CD4-positive, alpha-beta T cell (primary cell): Measurements from ENCODE around the gene NHSL2. TPM values are rescaled to one million over a fixed set of nuclear protein-coding genes. Genes with fewer than 3 reads are reported as not detected.

Source experiments
- ATAC-seq: fragments of 200-7000 bp; cut with Tn5 transposase; one replicate; pipeline ENCODE4 v1.10.0; 2022; ENCODE audit warnings: mild to moderate bottlenecking; ENCODE audit not compliant: poor library complexity
- CTCF ChIA-PET: fragments of 350-600 bp; sonication (Branson Sonifier 250); formaldehyde crosslinking; loops from one replicate; lab custom pipeline; 2021; ENCODE audit warnings: antibody characterized with exemption, inconsistent platforms; lab: Charles Lee
- POLR2A ChIA-PET: fragments of 350-600 bp; sonication (Branson Sonifier 250); formaldehyde crosslinking; loops from one replicate; lab custom pipeline; 2021; ENCODE audit warnings: antibody characterized with exemption, inconsistent platforms; lab: Charles Lee
- DNase-seq, 14 experiments: peaks; one replicate each; pipeline ENCODE4 v3.0.0-alpha.2; 2013 to 2020; ENCODE audit warnings: mixed read lengths in 2 of 14
- H3K27ac ChIP-seq, 2 donors: one replicate each; pipeline versions ENCODE4 v1.5.1 to v1.7.0; 2013; ENCODE audit warnings: low read length in 2 of 2, low read depth in 1 of 2, mild to moderate bottlenecking in 1 of 2
- H3K27me3 ChIP-seq, 2 experiments: 1 replicate in 1 of 2; 2 replicates in 1 of 2; pipeline versions ENCODE4 v1.6.1 to v1.7.0; 2013; ENCODE audit warnings: low read length in 2 of 2, control low read depth in 1 of 2, mild to moderate bottlenecking in 1 of 2, moderate library complexity in 1 of 2; ENCODE audit not compliant: insufficient read depth in 2 of 2, control insufficient read depth in 1 of 2
- H3K36me3 ChIP-seq: one replicate; pipeline ENCODE4 v1.6.1; 2013; ENCODE audit warnings: low read length, control low read depth; ENCODE audit not compliant: insufficient read depth
- H3K4me1 ChIP-seq: one replicate; pipeline ENCODE4 v1.6.1; 2013; ENCODE audit warnings: low read length, control low read depth; ENCODE audit not compliant: insufficient read depth
- H3K4me3 ChIP-seq: one replicate; pipeline ENCODE4 v1.5.1; 2013; ENCODE audit warnings: mild to moderate bottlenecking, low read length, moderate library complexity
- H3K9me3 ChIP-seq, 2 experiments: 1 replicate in 1 of 2; 2 replicates in 1 of 2; pipeline versions ENCODE4 v1.6.1 to v1.7.0; 2013; ENCODE audit warnings: low read length in 2 of 2, mild to moderate bottlenecking in 2 of 2, control low read depth in 1 of 2, moderate library complexity in 1 of 2; ENCODE audit not compliant: control insufficient read depth in 1 of 2, insufficient read depth in 1 of 2
- H3K27ac Mint-ChIP-seq: one replicate; pipeline ENCODE4 v1.8.0; 2020; ENCODE audit warnings: mixed read lengths
- H3K27me3 Mint-ChIP-seq: one replicate; pipeline ENCODE4 v1.8.0; 2021; ENCODE audit warnings: mixed read lengths
- H3K36me3 Mint-ChIP-seq: one replicate; pipeline ENCODE4 v1.8.0; 2021; ENCODE audit warnings: low read depth, mixed read lengths
- H3K4me1 Mint-ChIP-seq: one replicate; pipeline ENCODE4 v1.8.0; 2021; ENCODE audit warnings: low read depth, mixed read lengths
- H3K4me3 Mint-ChIP-seq: one replicate; pipeline ENCODE4 v1.8.0; 2020; ENCODE audit warnings: mild to moderate bottlenecking, mixed read lengths
- H3K9me3 Mint-ChIP-seq: one replicate; pipeline ENCODE4 v1.8.0; 2020; ENCODE audit warnings: mixed read lengths
- intact Hi-C, 2 experiments: fragments of 100-400 bp; cut with DNase I in 1 of 2; cut with micrococcal nuclease in 1 of 2; formaldehyde crosslinking; loops; one replicate each; pipeline versions ENCODE4 v1.15.1 to v1.9.0; 2023 to 2025; cut with DNase I, micrococcal nuclease
- total RNA-seq, 174 experiments: library from RNA in 2 of 174; stranded (reverse) in 2 of 174; gene quantifications; one replicate each; pipeline ENCODE4 v1.2.3 and lab custom pipeline; 2021 to 2026
- TF ChIP-seq, protein P1 (sequence below): fragments of 200-600 bp; IDR thresholded peaks from one replicate; pipeline ENCODE4 v1.8.0; 2022; ENCODE audit warnings: antibody characterized with exemption, mild to moderate bottlenecking

NHSL2 gene
- total RNA-seq, 2 experiments from 2014 or later, result 1.3 to 1.5 TPM

DNA sequence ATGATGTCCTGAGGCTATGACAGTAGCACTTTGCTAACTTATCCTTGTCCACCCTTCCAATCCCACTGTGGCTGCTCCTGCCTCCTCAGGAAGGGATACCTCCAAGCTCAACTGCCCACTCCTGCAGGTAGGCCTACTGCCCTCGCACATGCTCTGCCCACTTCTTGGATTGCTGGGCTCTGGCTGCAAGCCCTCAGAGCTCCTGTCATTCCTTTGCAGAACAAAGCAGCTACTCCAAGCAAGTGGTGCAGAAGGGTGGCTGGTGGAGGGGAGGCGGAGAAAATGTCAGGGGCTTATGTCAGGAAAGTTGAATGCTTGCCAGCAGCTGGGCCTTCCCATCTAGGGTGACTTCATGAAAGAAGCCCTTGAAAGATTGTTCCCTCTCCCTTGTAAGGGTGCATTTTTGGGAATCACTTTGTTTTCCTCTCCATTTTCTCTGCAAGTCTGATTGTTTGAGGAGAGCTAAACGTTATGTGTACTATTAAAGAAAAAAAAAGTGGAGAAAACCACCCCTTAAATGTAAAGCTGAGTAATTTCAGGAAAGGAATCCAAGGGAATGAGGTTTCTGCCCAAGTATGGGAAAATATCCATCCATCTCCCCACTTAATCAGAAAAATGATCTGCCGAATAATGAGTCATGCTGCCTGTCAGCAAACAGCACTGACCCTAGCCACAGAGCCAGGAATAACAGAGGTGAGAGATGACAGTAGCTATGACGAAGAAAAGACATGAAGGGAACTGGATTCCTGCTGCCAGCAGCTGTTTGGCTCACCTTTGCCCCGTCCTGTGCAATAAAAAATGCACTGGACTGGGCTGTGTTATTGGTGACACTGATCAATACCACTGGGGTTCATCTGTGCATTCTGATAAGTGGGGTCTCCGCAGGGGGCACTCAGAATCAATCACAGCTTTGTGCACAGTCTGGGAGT, 119.1 kb downstream of the NHSL2 start:
- Histone ChIP-seq H3K27ac (no peak overlapping the region), H3K27me3 (no peaks in the 10 kb centered on the region), H3K4me1 (peaks cover 10% of the 10 kb centered on the region), H3K9me3 (no peaks in the 10 kb centered on the region), H3K4me3 (no peak overlapping the region), H3K36me3 (no peaks in the 10 kb centered on the region)
- H3K27ac Mint-ChIP-seq, result no peak overlapping the region
- no peaks in the 10 kb centered on the region for H3K27me3 Mint-ChIP-seq
- no peak overlapping the region for H3K4me3 Mint-ChIP-seq
- H3K9me3 Mint-ChIP-seq, result no peaks in the 10 kb centered on the region
- no peaks in the 10 kb centered on the region for H3K4me1 Mint-ChIP-seq
- CTCF ChIA-PET, result interaction anchor here (1.2 kb wide), 1 partner anchor 11 kb away, joined by 4 read pairs; no protein-coding TSS in a partner anchor
- no peaks in the 10 kb centered on the region for H3K36me3 Mint-ChIP-seq
- intact Hi-C loops, result no loop called here
- POLR2A ChIA-PET, result no interaction called here
- ATAC-seq, result no peak
- DNase-seq, result no peak
- TF ChIP-seq, protein P1, sequence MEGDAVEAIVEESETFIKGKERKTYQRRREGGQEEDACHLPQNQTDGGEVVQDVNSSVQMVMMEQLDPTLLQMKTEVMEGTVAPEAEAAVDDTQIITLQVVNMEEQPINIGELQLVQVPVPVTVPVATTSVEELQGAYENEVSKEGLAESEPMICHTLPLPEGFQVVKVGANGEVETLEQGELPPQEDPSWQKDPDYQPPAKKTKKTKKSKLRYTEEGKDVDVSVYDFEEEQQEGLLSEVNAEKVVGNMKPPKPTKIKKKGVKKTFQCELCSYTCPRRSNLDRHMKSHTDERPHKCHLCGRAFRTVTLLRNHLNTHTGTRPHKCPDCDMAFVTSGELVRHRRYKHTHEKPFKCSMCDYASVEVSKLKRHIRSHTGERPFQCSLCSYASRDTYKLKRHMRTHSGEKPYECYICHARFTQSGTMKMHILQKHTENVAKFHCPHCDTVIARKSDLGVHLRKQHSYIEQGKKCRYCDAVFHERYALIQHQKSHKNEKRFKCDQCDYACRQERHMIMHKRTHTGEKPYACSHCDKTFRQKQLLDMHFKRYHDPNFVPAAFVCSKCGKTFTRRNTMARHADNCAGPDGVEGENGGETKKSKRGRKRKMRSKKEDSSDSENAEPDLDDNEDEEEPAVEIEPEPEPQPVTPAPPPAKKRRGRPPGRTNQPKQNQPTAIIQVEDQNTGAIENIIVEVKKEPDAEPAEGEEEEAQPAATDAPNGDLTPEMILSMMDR, result no peak

DNA sequence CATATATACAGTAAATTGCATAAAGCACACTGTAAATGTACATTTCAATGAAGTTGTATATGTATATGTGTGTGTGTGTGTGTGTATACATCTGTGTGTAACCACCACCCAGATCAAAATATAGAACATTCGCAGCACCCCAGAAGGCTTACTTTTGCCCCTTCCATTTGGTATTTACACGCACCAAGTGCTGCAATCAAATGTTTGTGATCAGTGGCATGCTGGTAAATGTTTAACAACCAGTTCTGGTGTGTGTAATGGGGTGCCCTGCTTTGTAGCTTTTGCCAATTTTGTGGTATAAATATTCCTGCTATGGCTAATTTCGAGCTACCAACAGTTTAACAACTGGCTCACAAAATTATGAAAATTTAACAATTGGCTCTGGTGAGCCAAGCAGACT, 119.8 kb downstream of the NHSL2 start:
- no peaks in the 10 kb centered on the region for H3K4me1 Mint-ChIP-seq
- no peak overlapping the region for H3K27ac Mint-ChIP-seq
- H3K4me1 ChIP-seq, result peaks cover 10% of the 10 kb centered on the region
- ATAC-seq (no peak), DNase-seq (no peak)
- no peaks in the 10 kb centered on the region for H3K9me3 Mint-ChIP-seq
- no peak overlapping the region for H3K4me3 ChIP-seq
- H3K36me3 ChIP-seq, result no peaks in the 10 kb centered on the region
- intact Hi-C loops, result no loop called here
- H3K4me3 Mint-ChIP-seq, result no peak overlapping the region
- POLR2A ChIA-PET, result no interaction called here
- no peaks in the 10 kb centered on the region for H3K27me3 Mint-ChIP-seq
- CTCF ChIA-PET, result interaction anchor here (1.2 kb wide), 1 partner anchor 12 kb away, joined by 4 read pairs; no protein-coding TSS in a partner anchor
- H3K27me3 ChIP-seq, result no peaks in the 10 kb centered on the region
- H3K9me3 ChIP-seq, result no peaks in the 10 kb centered on the region
- no peak overlapping the region for H3K27ac ChIP-seq
- H3K36me3 Mint-ChIP-seq, result no peaks in the 10 kb centered on the region
- TF ChIP-seq, protein P1, result no peak

DNA sequence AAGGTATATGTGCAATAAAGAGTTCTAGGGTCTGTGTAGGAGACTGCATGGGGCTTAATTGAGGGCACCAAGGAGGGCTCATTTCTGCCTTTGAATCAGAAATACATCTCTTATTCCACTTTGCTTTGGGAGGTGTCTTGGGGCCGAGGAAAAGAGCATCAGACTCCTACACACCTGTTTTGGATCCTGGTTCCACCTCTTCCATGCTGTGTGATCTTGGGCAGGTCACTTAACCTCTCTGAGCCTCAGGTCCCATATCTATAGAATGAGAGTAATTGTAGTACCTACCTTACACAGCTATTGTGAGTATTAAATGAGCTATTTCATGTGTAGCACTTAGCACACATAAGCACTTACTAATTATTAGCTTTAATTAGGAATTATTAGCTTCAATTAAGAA, 120.5 kb downstream of the NHSL2 start:
- H3K4me1 ChIP-seq, result peaks cover 10% of the 10 kb centered on the region
- H3K4me3 Mint-ChIP-seq, result no peak overlapping the region
- TF ChIP-seq, protein P1, result no peak
- no peaks in the 10 kb centered on the region for H3K36me3 Mint-ChIP-seq
- ChIA-PET POLR2A (no interaction called here), CTCF (no interaction called here)
- no peak overlapping the region for H3K4me3 ChIP-seq
- ATAC-seq (no peak), DNase-seq (no peak)
- intact Hi-C loops, result no loop called here
- no peaks in the 10 kb centered on the region for H3K27me3 Mint-ChIP-seq
- H3K27ac Mint-ChIP-seq, result no peak overlapping the region
- no peaks in the 10 kb centered on the region for H3K4me1 Mint-ChIP-seq
- H3K27ac ChIP-seq, result no peak overlapping the region
- H3K27me3 ChIP-seq, result no peaks in the 10 kb centered on the region
- H3K36me3 ChIP-seq, result no peaks in the 10 kb centered on the region
- no peaks in the 10 kb centered on the region for H3K9me3 Mint-ChIP-seq
- H3K9me3 ChIP-seq, result no peaks in the 10 kb centered on the region
